ENCODE results near the gene TMEM97.

TMEM97 gene

DNA sequence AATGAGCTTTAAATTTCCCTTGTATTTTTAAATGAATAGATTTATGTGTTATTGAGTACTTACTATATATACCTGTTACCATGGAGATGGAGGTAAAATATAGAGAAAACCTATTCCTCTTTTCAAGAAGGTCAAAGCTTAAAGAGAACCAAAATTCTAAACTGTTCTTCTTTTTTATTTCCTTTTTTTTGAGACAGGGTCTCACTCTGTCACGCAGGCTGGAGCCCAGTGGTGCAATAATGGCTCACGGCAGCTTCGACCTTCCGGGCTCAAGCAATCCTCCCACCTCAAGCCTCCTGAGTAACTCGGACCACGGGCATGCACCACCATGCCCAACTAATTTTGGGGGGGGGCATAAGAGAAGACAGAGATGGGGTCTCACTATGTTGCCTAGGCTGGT lies 25.0 kb upstream of the TMEM97 start:
- Mint-ChIP-seq H3K27me3 (ENCODE audit: low read depth) (peaks cover 34% of the 10 kb centered on the region), H3K4me3 (no peak overlapping the region), H3K27ac (no peak overlapping the region), H3K36me3 (ENCODE audit: low read depth) (no peaks in the 10 kb centered on the region), H3K4me1 (ENCODE audit: low read depth) (peaks cover 2% of the 10 kb centered on the region), H3K9me3 (no peaks in the 10 kb centered on the region)

DNA sequence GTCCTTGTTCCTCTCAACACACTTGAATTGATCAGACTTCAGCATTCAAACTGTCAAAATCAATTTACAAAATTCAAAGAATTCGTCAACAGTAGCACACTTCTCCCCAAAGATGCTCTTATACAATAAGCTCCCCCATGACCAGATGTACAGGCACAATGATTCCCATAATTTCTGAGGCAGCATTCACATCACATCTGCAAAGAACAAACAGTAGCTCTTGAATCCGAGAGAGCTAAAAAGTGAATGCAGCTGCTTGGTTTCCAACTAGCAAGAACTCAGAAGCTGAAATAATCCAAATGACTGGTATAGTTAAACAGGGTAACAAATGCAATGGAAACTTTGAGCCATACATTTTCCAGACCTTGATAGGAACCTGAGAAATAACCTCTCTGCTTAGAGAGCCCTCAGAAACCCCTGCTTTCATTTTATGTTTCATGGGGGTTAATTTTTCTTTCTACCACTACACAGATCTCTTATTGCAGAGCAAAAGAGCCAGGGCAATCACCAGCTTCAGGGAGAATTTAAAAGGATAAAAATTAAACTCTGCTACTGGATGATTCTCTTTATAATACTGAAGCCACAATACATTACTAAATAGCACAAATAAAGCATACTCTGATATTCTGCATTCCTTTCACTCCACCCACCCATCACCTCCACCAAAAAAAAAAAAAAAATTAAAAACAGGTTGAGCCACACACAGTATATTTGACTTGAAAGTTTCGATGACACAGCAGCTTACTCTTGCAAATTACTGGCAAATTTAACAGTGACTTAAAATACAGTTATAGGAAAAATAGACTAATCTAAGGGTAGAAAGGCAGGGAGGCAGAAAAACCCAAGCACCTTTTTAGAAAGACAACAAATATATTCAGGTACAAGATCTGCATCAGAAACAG lies 23.1 kb upstream of the TMEM97 start:
- Mint-ChIP-seq H3K36me3 (ENCODE audit: low read depth) (no peaks in the 10 kb centered on the region), H3K4me1 (ENCODE audit: low read depth) (peaks cover 2% of the 10 kb centered on the region), H3K27me3 (ENCODE audit: low read depth) (peaks cover 34% of the 10 kb centered on the region), H3K9me3 (no peaks in the 10 kb centered on the region), H3K4me3 (no peak overlapping the region), H3K27ac (no peak overlapping the region)

- Mint-ChIP-seq H3K4me1 (ENCODE audit: low read depth) (peaks cover 2% of the 10 kb centered on the region), H3K36me3 (ENCODE audit: low read depth) (no peaks in the 10 kb centered on the region), H3K27ac (no peak overlapping the region), H3K27me3 (ENCODE audit: low read depth) (peaks cover 11% of the 10 kb centered on the region), H3K4me3 (no peak overlapping the region), H3K9me3 (no peaks in the 10 kb centered on the region)
Measured at GRCh38 chr17:28298449-28298848, 20.6 kb upstream of the TMEM97 start.

GRCh38 chr17:28306954-28307401 lies 12.0 kb upstream of the TMEM97 start:
- H3K27ac Mint-ChIP-seq: no peak overlapping the region
- no peaks in the 10 kb centered on the region for H3K4me1 Mint-ChIP-seq (ENCODE audit: low read depth)
- H3K36me3 Mint-ChIP-seq (ENCODE audit: low read depth): no peaks in the 10 kb centered on the region
- no peak overlapping the region for H3K4me3 Mint-ChIP-seq
- no peaks in the 10 kb centered on the region for H3K9me3 Mint-ChIP-seq
- H3K27me3 Mint-ChIP-seq (ENCODE audit: low read depth): peaks cover 49% of the 10 kb centered on the region

GRCh38 chr17:28313841-28314240 lies 5.2 kb upstream of the TMEM97 start:
- no peak overlapping the region for H3K27ac Mint-ChIP-seq
- peaks cover 27% of the 10 kb centered on the region for H3K27me3 Mint-ChIP-seq (ENCODE audit: low read depth)

GRCh38 chr17:28315846-28316705 lies 2.9 kb upstream of the TMEM97 start:
- H3K4me3 Mint-ChIP-seq: no peak overlapping the region
- H3K27ac Mint-ChIP-seq: no peak overlapping the region
- H3K9me3 Mint-ChIP-seq: no peaks in the 10 kb centered on the region
- peaks cover 21% of the 10 kb centered on the region for H3K27me3 Mint-ChIP-seq (ENCODE audit: low read depth)
- peaks cover 3% of the 10 kb centered on the region for H3K36me3 Mint-ChIP-seq (ENCODE audit: low read depth)
- H3K4me1 Mint-ChIP-seq (ENCODE audit: low read depth): peaks cover 25% of the 10 kb centered on the region

More at GRCh38 chr17:28313841-28314240, 5.2 kb upstream of the TMEM97 start:
- Mint-ChIP-seq H3K4me3 (no peak overlapping the region), H3K4me1 (ENCODE audit: low read depth) (peaks cover 12% of the 10 kb centered on the region), H3K9me3 (no peaks in the 10 kb centered on the region), H3K36me3 (ENCODE audit: low read depth) (no peaks in the 10 kb centered on the region)

- Mint-ChIP-seq H3K4me3 (peak overlapping the region; percentile 93), H3K4me1 (ENCODE audit: low read depth) (peaks cover 33% of the 10 kb centered on the region), H3K36me3 (ENCODE audit: low read depth) (peaks cover 3% of the 10 kb centered on the region), H3K27me3 (ENCODE audit: low read depth) (peaks cover 18% of the 10 kb centered on the region), H3K27ac (peak overlapping the region; percentile 23), H3K9me3 (no peaks in the 10 kb centered on the region)
Measured at GRCh38 chr17:28317099-28317965, 1.7 kb upstream of the TMEM97 start.

DNA sequence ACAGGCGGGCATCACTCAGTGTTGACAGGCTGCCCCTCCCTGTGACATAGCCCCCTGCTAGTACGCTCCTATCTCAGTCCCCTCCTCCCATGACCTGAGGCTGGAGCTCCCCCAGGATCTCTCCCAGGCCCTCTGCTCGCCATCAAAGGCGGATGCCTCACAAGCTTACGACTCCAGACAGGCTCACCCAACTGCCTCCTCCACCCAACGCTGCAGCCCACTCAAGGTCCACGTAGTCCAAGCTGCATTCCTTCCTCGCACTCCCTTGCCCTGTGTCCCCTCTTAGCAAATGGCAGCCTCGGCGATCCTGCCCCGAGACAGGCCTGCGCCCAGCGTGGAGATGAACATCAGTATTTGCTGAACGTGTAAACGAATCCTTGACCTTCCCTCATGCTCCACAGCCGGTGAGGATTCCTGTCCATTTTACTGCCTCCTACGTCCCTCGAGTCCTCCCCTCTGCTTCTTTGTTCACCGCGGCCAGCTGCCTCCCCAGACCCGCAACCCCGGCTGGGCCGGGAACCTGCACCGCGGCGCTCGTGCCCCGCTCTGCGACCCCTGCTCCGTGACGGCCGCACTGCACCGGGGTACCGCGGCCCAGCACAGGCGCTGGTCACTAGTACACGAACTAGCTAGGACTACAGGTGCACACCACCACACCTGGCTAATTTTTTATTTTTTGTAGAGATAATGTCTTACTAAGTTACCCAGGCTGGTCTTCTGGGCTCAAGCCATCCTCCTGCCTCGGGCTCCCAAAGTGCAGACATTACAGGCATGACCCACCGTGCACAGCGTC lies 838 bp upstream of the TMEM97 start:
- peak overlapping the region; percentile 93 for H3K27ac Mint-ChIP-seq
- H3K9me3 Mint-ChIP-seq: no peaks in the 10 kb centered on the region
- H3K27me3 Mint-ChIP-seq (ENCODE audit: low read depth): peaks cover 12% of the 10 kb centered on the region
- H3K36me3 Mint-ChIP-seq (ENCODE audit: low read depth): peaks cover 3% of the 10 kb centered on the region
- H3K4me1 Mint-ChIP-seq (ENCODE audit: low read depth): peaks cover 33% of the 10 kb centered on the region
- peak overlapping the region; percentile 93 for H3K4me3 Mint-ChIP-seq

- Mint-ChIP-seq H3K4me3 (peak overlapping the region; percentile 93), H3K4me1 (ENCODE audit: low read depth) (peaks cover 33% of the 10 kb centered on the region), H3K36me3 (ENCODE audit: low read depth) (peaks cover 3% of the 10 kb centered on the region), H3K27ac (peak overlapping the region; percentile 93), H3K27me3 (ENCODE audit: low read depth) (peaks cover 3% of the 10 kb centered on the region), H3K9me3 (no peaks in the 10 kb centered on the region)
Measured at GRCh38 chr17:28319598-28319935, 567 bp downstream of the TMEM97 start.

- Mint-ChIP-seq H3K4me3 (peak overlapping the region; percentile 93), H3K9me3 (no peaks in the 10 kb centered on the region), H3K27ac (peak overlapping the region; percentile 93), H3K4me1 (ENCODE audit: low read depth) (peaks cover 33% of the 10 kb centered on the region), H3K27me3 (ENCODE audit: low read depth) (peaks cover 3% of the 10 kb centered on the region), H3K36me3 (ENCODE audit: low read depth) (peaks cover 5% of the 10 kb centered on the region)
Measured at GRCh38 chr17:28320215-28321061, 1.4 kb downstream of the TMEM97 start.

- Mint-ChIP-seq H3K4me1 (ENCODE audit: low read depth) (peaks cover 24% of the 10 kb centered on the region), H3K27me3 (ENCODE audit: low read depth) (no peaks in the 10 kb centered on the region), H3K27ac (no peak overlapping the region), H3K4me3 (no peak overlapping the region), H3K36me3 (ENCODE audit: low read depth) (peaks cover 20% of the 10 kb centered on the region), H3K9me3 (no peaks in the 10 kb centered on the region)
Measured at GRCh38 chr17:28324267-28324745, 5.3 kb downstream of the TMEM97 start.

GRCh38 chr17:28324781-28325180 lies 5.8 kb downstream of the TMEM97 start:
- H3K36me3 Mint-ChIP-seq (ENCODE audit: low read depth): peaks cover 20% of the 10 kb centered on the region
- H3K4me1 Mint-ChIP-seq (ENCODE audit: low read depth): peaks cover 21% of the 10 kb centered on the region
- no peaks in the 10 kb centered on the region for H3K27me3 Mint-ChIP-seq (ENCODE audit: low read depth)
- H3K4me3 Mint-ChIP-seq: no peak overlapping the region
- H3K27ac Mint-ChIP-seq: no peak overlapping the region
- H3K9me3 Mint-ChIP-seq: no peaks in the 10 kb centered on the region

DNA sequence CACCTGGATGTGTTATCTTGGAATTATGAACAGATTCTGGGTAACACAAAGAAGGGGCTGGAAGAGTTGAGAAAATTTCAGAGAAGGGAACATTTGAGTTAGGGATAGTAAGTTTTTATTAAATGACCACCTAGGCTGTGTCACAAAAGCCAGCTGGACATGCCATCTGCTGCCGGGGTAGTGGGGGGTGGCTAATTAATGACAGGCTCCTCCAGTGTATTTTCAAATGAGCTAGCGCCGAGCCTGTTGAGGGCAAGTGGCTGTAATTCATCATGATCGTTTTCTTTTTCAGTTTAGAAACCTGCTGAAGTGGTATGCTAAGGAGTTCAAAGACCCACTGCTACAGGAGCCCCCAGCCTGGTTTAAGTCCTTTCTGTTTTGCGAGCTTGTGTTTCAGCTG lies 6.2 kb downstream of the TMEM97 start:
- H3K9me3 Mint-ChIP-seq: no peaks in the 10 kb centered on the region
- no peak overlapping the region for H3K27ac Mint-ChIP-seq
- peaks cover 20% of the 10 kb centered on the region for H3K36me3 Mint-ChIP-seq (ENCODE audit: low read depth)
- H3K27me3 Mint-ChIP-seq (ENCODE audit: low read depth): no peaks in the 10 kb centered on the region
- peaks cover 17% of the 10 kb centered on the region for H3K4me1 Mint-ChIP-seq (ENCODE audit: low read depth)
- H3K4me3 Mint-ChIP-seq: no peak overlapping the region
